D721Med (cell line): ENCODE results near the gene COMMD3.

Experiments
- DNase-seq: peaks from one replicate; pipeline ENCODE4 v3.0.0; 2011; ENCODE audit warnings: low spot score; ENCODE audit not compliant: insufficient read length
- FAIRE-seq: peaks from 2 replicates; lab custom pipeline; 2011; peaks lifted over from hg19 to GRCh38; lab: Jason Lieb, UNC
- CTCF ChIP-seq: IDR thresholded peaks from 2 replicates; pipeline ENCODE4 v1.5.1; 2012; ENCODE audit warnings: mild to moderate bottlenecking, control low read depth; ENCODE audit not compliant: insufficient read depth; ENCODE audit errors: missing control alignments

Gene COMMD3

GRCh38 chr10:22363305-22363704, 47.1 kb downstream of the COMMD3 start:
- FAIRE-seq (no peak), DNase-seq (no peak)
- no peak for TF ChIP-seq CTCF

GRCh38 chr10:22364407-22365140, 48.4 kb downstream of the COMMD3 start:
- FAIRE-seq (no peak), DNase-seq (no peak)
- no peak for TF ChIP-seq CTCF

GRCh38 chr10:22365233-22365632, 49.0 kb downstream of the COMMD3 start:
- no peak for DNase-seq
- FAIRE-seq, result no peak
- no peak for TF ChIP-seq CTCF

- no peak for TF ChIP-seq CTCF
- FAIRE-seq (no peak), DNase-seq (no peak)
These were observed 49.7 kb downstream of the COMMD3 start for GRCh38 chr10:22365644-22366434.

GRCh38 chr10:22366435-22366703, 50.2 kb downstream of the COMMD3 start:
- TF ChIP-seq CTCF, result no peak
- DNase-seq, result no peak
- no peak for FAIRE-seq

GRCh38 chr10:22366771-22367170, 50.6 kb downstream of the COMMD3 start:
- no peak for TF ChIP-seq CTCF
- no peak for FAIRE-seq
- DNase-seq, result no peak

GRCh38 chr10:22367471-22367870, 51.3 kb downstream of the COMMD3 start:
- TF ChIP-seq CTCF, result no peak
- DNase-seq, result no peak
- FAIRE-seq, result no peak
